Fibroblast of mammary gland (primary cell): ENCODE results near the gene ERG.

Experiments used
- DNase-seq: peaks from one replicate; pipeline ENCODE4 v3.0.0-alpha.2; 2010; ENCODE audit warnings: low read depth
- H3K4me3 ChIP-seq: 2 replicates; pipeline ENCODE4 v1.5.1; 2011; ENCODE audit warnings: low read depth, mild to moderate bottlenecking, low read length, moderate library complexity; ENCODE audit not compliant: control insufficient read depth
- CTCF ChIP-seq: conservative IDR thresholded peaks from 2 replicates; pipeline ENCODE4 v1.5.1; 2011; ENCODE audit warnings: low read depth, low read length, inconsistent platforms; ENCODE audit not compliant: control insufficient read depth, insufficient read depth

ERG gene

DNA sequence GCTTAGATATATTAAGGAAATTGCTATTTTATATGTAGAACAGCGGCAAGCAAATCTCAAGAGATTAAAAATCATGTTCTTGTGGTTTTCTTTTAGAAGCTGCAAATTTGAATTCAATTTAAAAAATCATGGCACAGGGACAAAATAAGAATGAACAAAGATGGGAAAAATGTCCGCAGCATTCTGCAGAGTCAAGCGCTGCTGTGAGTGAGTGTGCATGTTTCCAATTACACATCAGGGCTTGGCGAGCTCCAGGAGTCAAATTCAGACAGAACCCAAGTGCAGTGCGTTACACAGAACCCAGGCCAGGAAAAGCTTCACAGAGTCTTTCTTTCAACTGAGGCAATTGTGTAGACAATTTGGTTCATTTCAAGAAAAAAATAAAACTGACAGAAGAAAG, 33.3 kb upstream of the ERG start:
- DNase-seq: peak; percentile 16

GRCh38 chr21:38531039-38531541, 32.8 kb upstream of the ERG start:
- no peak for DNase-seq
- no peak overlapping the region for H3K4me3 ChIP-seq
- no peak for TF ChIP-seq CTCF

More for the DNA sequence above, 33.3 kb upstream of the ERG start:
- no peak overlapping the region for H3K4me3 ChIP-seq
- TF ChIP-seq CTCF: no peak

DNA sequence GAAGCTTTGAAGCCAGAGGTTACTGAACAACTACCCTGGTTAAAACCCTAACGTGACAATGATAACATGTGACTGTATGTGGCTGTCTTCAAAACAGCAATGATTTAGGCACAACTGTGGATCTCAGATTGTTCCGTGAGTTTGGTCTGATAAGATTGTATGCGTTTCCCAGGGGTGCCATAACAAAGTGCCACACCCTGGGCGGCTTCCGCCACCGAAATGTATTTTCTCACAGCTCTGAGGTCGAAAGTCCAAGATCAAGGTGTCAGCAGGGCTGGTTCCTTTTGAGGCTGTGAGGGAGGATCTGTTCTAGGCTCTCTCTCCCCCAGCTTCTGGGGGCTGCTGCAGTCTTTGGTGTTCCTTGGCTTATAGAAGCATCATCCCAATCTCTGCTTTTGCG, 29.5 kb upstream of the ERG start:
- no peak for DNase-seq
- no peak overlapping the region for H3K4me3 ChIP-seq
- TF ChIP-seq CTCF: no peak

GRCh38 chr21:38525454-38525853, 27.2 kb upstream of the ERG start:
- TF ChIP-seq CTCF: no peak
- H3K4me3 ChIP-seq: no peak overlapping the region
- DNase-seq: no peak

DNA sequence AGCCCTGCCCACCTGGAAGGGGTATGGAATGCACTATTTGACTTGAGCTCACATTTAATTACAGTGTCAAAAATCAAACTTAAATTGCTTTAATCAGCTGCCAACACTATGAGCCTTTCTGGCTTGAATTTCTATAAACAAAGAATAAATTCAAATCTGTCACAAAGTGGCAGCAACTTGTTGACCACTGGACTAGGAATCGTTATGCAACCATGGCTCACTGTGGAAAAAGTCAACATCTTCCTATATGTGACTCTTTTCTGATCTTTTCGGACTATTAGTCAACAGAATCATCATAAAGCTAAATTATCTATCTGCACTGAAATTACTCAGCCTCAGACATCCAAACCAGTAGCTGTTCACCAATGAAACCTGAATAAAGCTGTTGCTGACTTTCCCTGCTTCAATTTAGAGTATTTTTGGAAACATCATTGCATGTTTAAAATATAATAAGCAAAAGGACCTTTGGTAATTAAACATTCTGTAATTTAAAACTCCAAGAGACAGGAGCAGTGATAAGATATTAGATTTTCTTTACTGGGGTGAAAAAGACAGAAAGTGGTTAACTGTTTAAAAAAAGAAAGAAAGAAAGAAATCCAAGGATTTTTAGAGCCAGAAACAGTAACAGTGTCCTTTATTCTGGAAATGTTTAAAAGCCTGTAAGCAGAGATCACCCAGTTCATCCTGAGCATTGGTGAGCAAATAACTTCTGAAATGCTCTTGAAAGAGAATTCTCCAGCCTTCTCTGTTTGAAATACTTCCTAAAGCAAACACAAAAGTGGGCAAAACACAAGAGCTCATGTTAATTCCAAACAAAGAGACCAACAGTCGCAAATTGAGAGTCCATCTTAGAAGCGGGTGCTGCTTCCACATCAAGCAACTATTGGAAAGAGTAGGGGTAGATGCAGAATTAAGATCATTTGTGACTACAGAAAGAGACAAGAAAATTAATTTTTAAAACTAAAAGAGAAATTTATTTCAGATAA, 26.2 kb upstream of the ERG start:
- TF ChIP-seq CTCF: no peak
- no peak overlapping the region for H3K4me3 ChIP-seq
- DNase-seq: no peak

GRCh38 chr21:38520511-38520910, 22.2 kb upstream of the ERG start:
- no peak overlapping the region for H3K4me3 ChIP-seq
- no peak for DNase-seq
- no peak for TF ChIP-seq CTCF
